Endothelial cell of umbilical vein (primary cell): Measurements from ENCODE around the gene B4GALNT3.

Experiments
- JUN ChIP-seq: IDR thresholded peaks from 2 replicates; pipeline ENCODE4 v1.6.1; 2011; ENCODE audit warnings: borderline replicate concordance, low read depth; ENCODE audit not compliant: insufficient read length, insufficient read depth
- POLR2AphosphoS5 ChIP-seq: IDR thresholded peaks from 2 replicates; pipeline ENCODE4 v1.6.1; 2012; ENCODE audit warnings: low read depth, mild to moderate bottlenecking, control low read depth, low read length, moderate library complexity; ENCODE audit not compliant: insufficient read depth

- TF ChIP-seq POLR2AphosphoS5 = no peak
- TF ChIP-seq JUN = no peak
Observed at GRCh38 chr12:461425-461824, 1.7 kb downstream of the B4GALNT3 start.
